ENCODE data around the gene PDE12. TPM values are rescaled to one million over a fixed set of nuclear protein-coding genes. Genes with fewer than 3 reads are reported as not detected.

Gene PDE12
- 5.2 and 8.5 TPM in 2 replicates for polyA plus RNA-seq (2014; cell fraction: cytosol; rRNA removed)
- polyA plus RNA-seq (2014; cell fraction: nucleus; rRNA removed), result 3.6 and 4.6 TPM in 2 replicates

GRCh38 chr3:57555738-57556458 lies at the start of gene PDE12:
Gene PDE12 (plus strand): TSS chr3:57556274. CDS start chr3:57556380, 106 bp downstream.
- DNase-seq (ENCODE audit: low spot score), result peak; percentile 91

- no peak for DNase-seq (ENCODE audit: low spot score)
Observed at GRCh38 chr3:57512166-57512565, 43.9 kb upstream of the PDE12 start.

GRCh38 chr3:57518276-57518915 lies 37.7 kb upstream of the PDE12 start:
- DNase-seq (ENCODE audit: low spot score), result no peak

GRCh38 chr3:57530071-57530608 lies 25.9 kb upstream of the PDE12 start:
- peak; percentile 14 for DNase-seq (ENCODE audit: low spot score)

GRCh38 chr3:57538465-57538864 lies 17.6 kb upstream of the PDE12 start:
- no peak for DNase-seq (ENCODE audit: low spot score)

GRCh38 chr3:57544181-57545125 lies 11.6 kb upstream of the PDE12 start, which contains the start of gene DNAH12:
Gene DNAH12 (minus strand): TSS chr3:57544344. CDS start chr3:57542870, 1,474 bp downstream.
- DNase-seq (ENCODE audit: low spot score), result peak; percentile 37

GRCh38 chr3:57545636-57546268 lies 10.3 kb upstream of the PDE12 start:
- DNase-seq (ENCODE audit: low spot score), result no peak

GRCh38 chr3:57546616-57547015 lies 9.5 kb upstream of the PDE12 start:
- DNase-seq (ENCODE audit: low spot score), result no peak

- DNase-seq (ENCODE audit: low spot score), result no peak
Observed at GRCh38 chr3:57555306-57555705, 768 bp upstream of the PDE12 start.

- peak; percentile 9 for DNase-seq (ENCODE audit: low spot score)
Observed at GRCh38 chr3:57556459-57557084, 498 bp downstream of the PDE12 start.

- DNase-seq (ENCODE audit: low spot score), result no peak
Observed at GRCh38 chr3:57557085-57557537, 1.0 kb downstream of the PDE12 start.

GRCh38 chr3:57559526-57559925 lies 3.5 kb downstream of the PDE12 start:
- no peak for DNase-seq (ENCODE audit: low spot score)

- no peak for DNase-seq (ENCODE audit: low spot score)
Observed at GRCh38 chr3:57569859-57570450, 13.9 kb downstream of the PDE12 start.

GRCh38 chr3:57570878-57571277 lies 14.8 kb downstream of the PDE12 start:
- DNase-seq (ENCODE audit: low spot score), result no peak

- DNase-seq (ENCODE audit: low spot score), result no peak
Observed at GRCh38 chr3:57572096-57572495, 16.0 kb downstream of the PDE12 start.

GRCh38 chr3:57575966-57576626 lies 20.0 kb downstream of the PDE12 start:
- no peak for DNase-seq (ENCODE audit: low spot score)

- no peak for DNase-seq (ENCODE audit: low spot score)
Observed at GRCh38 chr3:57577801-57578200, 21.7 kb downstream of the PDE12 start.

- no peak for DNase-seq (ENCODE audit: low spot score)
Observed at GRCh38 chr3:57582474-57583168, 26.5 kb downstream of the PDE12 start.

- DNase-seq (ENCODE audit: low spot score), result no peak
Observed at GRCh38 chr3:57583544-57583943, 27.5 kb downstream of the PDE12 start.
